Epithelial cell of esophagus (primary cell): ENCODE results near the gene STX1A.
"Not testable (repeated sequence)": the region's sequence is repeated elsewhere in the genome, so short reads cannot be mapped to it uniquely, and the experiment has no call there.

ENCODE experiments used
- DNase-seq: peaks from one replicate; pipeline ENCODE4 v3.0.0; 2010; ENCODE audit warnings: low read depth
- H3K4me3 ChIP-seq: 2 replicates; pipeline ENCODE4 v1.5.1; 2011; ENCODE audit warnings: mild to moderate bottlenecking, low read length, control low read depth
- TF ChIP-seq, protein P1 (sequence below): IDR thresholded peaks from 2 replicates; pipeline ENCODE4 v1.5.1; 2011; ENCODE audit warnings: low read depth, mild to moderate bottlenecking, low read length, control low read depth, inconsistent platforms; ENCODE audit not compliant: insufficient read depth; ENCODE audit errors: missing control alignments

STX1A gene

DNA sequence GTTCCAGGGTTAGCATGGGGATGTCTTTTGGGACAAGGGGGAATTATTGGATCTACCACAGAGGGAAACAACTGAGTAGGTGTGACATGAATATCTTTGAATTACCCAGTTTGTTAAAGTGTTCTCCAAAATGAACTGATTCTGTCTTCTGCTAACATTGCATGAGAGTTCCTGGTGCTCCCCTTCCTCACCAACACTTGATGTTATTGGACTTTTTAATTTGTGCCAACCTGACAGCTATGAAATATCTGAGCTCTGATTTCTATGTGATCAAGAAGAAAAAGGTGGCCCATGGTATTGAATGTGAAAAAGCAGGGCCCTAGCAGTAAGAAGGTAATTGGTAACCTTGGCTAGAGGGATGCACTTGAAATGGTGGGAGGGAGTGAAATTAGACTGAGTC lies 56.4 kb downstream of the STX1A start:
- no peak for DNase-seq
- no peak overlapping the region for H3K4me3 ChIP-seq
- TF ChIP-seq, protein P1, sequence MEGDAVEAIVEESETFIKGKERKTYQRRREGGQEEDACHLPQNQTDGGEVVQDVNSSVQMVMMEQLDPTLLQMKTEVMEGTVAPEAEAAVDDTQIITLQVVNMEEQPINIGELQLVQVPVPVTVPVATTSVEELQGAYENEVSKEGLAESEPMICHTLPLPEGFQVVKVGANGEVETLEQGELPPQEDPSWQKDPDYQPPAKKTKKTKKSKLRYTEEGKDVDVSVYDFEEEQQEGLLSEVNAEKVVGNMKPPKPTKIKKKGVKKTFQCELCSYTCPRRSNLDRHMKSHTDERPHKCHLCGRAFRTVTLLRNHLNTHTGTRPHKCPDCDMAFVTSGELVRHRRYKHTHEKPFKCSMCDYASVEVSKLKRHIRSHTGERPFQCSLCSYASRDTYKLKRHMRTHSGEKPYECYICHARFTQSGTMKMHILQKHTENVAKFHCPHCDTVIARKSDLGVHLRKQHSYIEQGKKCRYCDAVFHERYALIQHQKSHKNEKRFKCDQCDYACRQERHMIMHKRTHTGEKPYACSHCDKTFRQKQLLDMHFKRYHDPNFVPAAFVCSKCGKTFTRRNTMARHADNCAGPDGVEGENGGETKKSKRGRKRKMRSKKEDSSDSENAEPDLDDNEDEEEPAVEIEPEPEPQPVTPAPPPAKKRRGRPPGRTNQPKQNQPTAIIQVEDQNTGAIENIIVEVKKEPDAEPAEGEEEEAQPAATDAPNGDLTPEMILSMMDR = no peak

DNA sequence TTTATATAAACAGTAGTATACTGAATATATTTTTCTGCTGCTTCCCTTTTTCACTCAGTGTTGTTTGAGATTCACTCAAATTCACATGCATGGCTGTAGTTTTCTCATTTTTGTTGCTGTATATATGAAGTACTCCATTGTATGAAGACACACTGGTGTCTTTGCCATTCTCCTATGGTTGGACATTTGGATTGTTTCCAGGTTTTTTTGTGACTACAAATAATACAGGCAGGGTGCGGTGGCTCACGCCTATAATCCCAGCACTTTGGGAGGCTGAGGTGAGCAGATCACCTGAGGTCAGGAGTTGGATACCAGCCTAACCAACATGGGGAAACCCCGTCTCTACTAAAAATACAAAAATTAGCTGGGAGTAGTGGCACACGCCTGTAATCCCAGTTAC lies 58.9 kb downstream of the STX1A start:
- not testable (repeated sequence) for DNase-seq, H3K4me3 ChIP-seq

DNA sequence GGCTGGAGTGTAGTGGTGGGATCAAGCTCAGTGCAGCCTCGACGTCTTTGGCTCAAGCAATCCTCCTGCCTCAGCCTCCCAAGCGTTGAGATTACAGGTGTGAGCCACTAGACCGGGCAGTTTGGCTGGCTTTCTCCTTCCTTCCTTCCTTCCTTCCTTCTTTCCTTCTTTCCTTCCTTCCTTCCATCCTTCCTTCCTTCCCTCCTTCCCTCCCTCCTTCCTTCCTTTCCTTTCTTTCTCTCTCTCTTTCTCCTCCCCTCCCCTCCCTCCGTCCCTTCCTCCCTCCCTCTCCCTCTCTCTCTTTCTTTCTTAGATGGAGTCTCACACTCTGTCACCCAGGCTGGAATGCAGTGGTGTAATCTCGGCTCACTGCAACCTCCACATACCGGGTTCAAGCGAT lies 59.5 kb downstream of the STX1A start:
- TF ChIP-seq, protein P1 = no peak
- no peak for DNase-seq
- no peak overlapping the region for H3K4me3 ChIP-seq

DNA sequence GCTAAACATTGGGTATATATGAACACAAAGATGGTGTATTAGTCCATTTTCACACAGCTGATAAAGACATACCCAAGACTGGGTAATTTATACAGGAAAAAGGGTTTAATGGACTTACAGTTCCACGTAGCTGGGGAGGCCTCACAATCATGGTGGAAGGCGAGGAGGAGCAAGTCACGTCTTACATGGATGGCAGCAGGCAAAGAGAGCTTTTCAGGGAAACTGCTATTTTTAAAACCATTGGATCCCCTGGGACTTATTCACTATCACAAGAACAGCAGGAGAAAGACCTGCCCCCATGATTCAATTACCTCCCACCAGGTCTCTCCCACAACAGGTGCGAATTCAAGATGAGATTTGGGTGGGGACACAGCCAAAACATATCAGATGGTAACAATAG lies 64.2 kb downstream of the STX1A start:
- not testable (repeated sequence) for DNase-seq, H3K4me3 ChIP-seq

DNA sequence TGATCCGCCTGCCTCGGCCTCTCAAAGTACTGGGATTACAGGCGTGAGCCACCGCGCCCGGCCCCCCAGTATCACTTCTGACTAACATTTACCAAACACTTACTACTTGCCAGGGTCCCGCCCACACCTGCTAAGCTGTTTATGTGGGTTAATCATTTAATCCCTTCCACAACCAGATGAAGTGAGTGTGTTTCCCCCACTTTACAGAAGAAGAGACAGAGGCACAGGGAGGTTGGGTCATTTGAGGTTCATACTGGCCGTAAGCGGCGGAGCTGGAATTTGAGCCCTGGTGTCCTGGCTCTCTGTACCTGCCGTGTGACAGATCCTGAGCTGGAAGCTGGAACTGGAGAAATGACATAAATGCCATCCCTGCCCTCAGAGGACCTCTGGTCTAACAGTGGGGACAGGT lies 66.9 kb downstream of the STX1A start:
- DNase-seq = peak; percentile 29
- TF ChIP-seq, protein P1 = no peak

DNA sequence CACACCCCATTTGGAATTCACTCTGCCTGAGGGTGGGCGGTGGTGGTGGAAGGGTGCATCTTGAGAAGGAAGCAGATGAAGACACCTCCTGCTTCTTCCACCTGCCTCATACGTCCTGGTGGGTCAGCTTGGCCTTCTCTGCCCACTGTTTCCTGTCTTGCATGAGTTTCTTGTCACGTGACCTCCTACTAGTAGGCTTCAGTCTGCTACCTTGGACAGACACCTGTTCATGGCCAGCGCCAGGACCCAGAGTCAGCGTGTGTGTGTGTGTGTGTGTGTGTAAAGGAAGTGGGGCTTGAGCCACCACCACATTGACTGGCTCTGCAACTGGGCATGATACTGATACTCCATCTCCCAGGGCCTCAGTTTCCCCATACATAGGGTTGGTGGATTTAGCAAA lies 68.9 kb downstream of the STX1A start:
- TF ChIP-seq, protein P1 = no peak
- DNase-seq = no peak
- no peak overlapping the region for H3K4me3 ChIP-seq

More for the DNA sequence above, 66.9 kb downstream of the STX1A start:
- no peak overlapping the region for H3K4me3 ChIP-seq

DNA sequence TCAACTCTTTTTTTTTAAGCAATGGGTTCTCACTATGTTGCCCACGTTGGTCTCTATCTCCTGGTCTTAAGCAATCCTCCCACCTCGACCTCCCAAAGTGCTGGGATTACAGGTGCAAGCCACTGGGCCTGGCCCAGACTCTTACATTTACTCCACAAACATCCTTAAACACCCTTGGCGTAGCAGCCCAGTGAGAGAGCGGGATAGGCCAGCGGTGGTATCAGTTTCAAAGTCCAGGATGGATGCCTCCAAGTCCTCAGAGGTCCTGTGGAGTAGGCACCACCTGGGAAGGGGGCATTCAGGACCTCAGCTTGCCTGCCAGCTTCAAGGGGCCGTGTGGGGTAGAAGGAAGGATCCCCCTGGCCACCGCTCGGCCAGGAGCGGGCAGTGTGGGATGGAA lies 69.9 kb downstream of the STX1A start:
- DNase-seq = no peak
- TF ChIP-seq, protein P1 = no peak
- no peak overlapping the region for H3K4me3 ChIP-seq
